ENCODE results near the gene LASP1NB.
A peak's percentile ranks its signal among the peaks of the same experiment; 100 is the strongest.

LASP1NB gene

GRCh38 chr17:38912221-38912813, 13.1 kb upstream of the LASP1NB start:
- no peak overlapping the region for H3K27ac ChIP-seq (ENCODE audit: low read depth, low read length)
- no peak overlapping the region for H2AFZ ChIP-seq (ENCODE audit: low read length)
- peaks cover 82% of the 10 kb centered on the region for H4K20me1 ChIP-seq (ENCODE audit: insufficient read depth, low read length)
- peak; percentile 65 for DNase-seq (ENCODE audit: insufficient read length, low spot score, missing footprints)
- no peak for TF ChIP-seq CTCF (IDR thresholded peaks at IDR 0.05; ENCODE audit: extremely low read depth, low read depth, low read length)
- peaks cover 89% of the 10 kb centered on the region for H3K79me2 ChIP-seq (ENCODE audit: insufficient read depth, low read length)
- no peak overlapping the region for H3K4me3 ChIP-seq (ENCODE audit: insufficient read depth, low read length)
- H3K9me3 ChIP-seq (ENCODE audit: low read depth, low read length) = no peaks in the 10 kb centered on the region
- peaks cover 5% of the 10 kb centered on the region for H3K4me1 ChIP-seq (ENCODE audit: insufficient read depth, low read length)
- no peaks in the 10 kb centered on the region for H3K27me3 ChIP-seq (ENCODE audit: insufficient read depth, low read length)
- H3K36me3 ChIP-seq (ENCODE audit: insufficient read depth, low read length) = peaks cover 87% of the 10 kb centered on the region
- H3K4me2 ChIP-seq (ENCODE audit: insufficient read depth, low read length) = no peak overlapping the region

GRCh38 chr17:38914741-38915638, 10.4 kb upstream of the LASP1NB start:
- Histone ChIP-seq H3K9me3 (ENCODE audit: low read depth, low read length) (no peaks in the 10 kb centered on the region), H3K27ac (ENCODE audit: low read depth, low read length) (no peak overlapping the region), H2AFZ (ENCODE audit: low read length) (no peak overlapping the region), H4K20me1 (ENCODE audit: insufficient read depth, low read length) (peaks cover 79% of the 10 kb centered on the region), H3K4me3 (ENCODE audit: insufficient read depth, low read length) (no peak overlapping the region), H3K4me1 (ENCODE audit: insufficient read depth, low read length) (peaks cover 5% of the 10 kb centered on the region), H3K4me2 (ENCODE audit: insufficient read depth, low read length) (no peak overlapping the region), H3K79me2 (ENCODE audit: insufficient read depth, low read length) (peaks cover 63% of the 10 kb centered on the region), H3K27me3 (ENCODE audit: insufficient read depth, low read length) (no peaks in the 10 kb centered on the region), H3K36me3 (ENCODE audit: insufficient read depth, low read length) (peaks cover 90% of the 10 kb centered on the region)
- no peak for TF ChIP-seq CTCF (IDR thresholded peaks at IDR 0.05; ENCODE audit: extremely low read depth, low read depth, low read length)
- no peak for DNase-seq (ENCODE audit: insufficient read length, low spot score, missing footprints)

- H3K36me3 ChIP-seq (ENCODE audit: insufficient read depth, low read length) = peaks cover 90% of the 10 kb centered on the region
- H4K20me1 ChIP-seq (ENCODE audit: insufficient read depth, low read length) = peaks cover 76% of the 10 kb centered on the region
Measured at GRCh38 chr17:38915639-38915995, 9.8 kb upstream of the LASP1NB start.

More at GRCh38 chr17:38915639-38915995, 9.8 kb upstream of the LASP1NB start:
- H2AFZ ChIP-seq (ENCODE audit: low read length) = no peak overlapping the region
- no peak for TF ChIP-seq CTCF (IDR thresholded peaks at IDR 0.05; ENCODE audit: extremely low read depth, low read depth, low read length)
- H3K4me1 ChIP-seq (ENCODE audit: insufficient read depth, low read length) = peaks cover 5% of the 10 kb centered on the region
- H3K4me2 ChIP-seq (ENCODE audit: insufficient read depth, low read length) = no peak overlapping the region
- H3K27me3 ChIP-seq (ENCODE audit: insufficient read depth, low read length) = no peaks in the 10 kb centered on the region
- H3K79me2 ChIP-seq (ENCODE audit: insufficient read depth, low read length) = peaks cover 57% of the 10 kb centered on the region
- no peak overlapping the region for H3K27ac ChIP-seq (ENCODE audit: low read depth, low read length)
- no peak for DNase-seq (ENCODE audit: insufficient read length, low spot score, missing footprints)
- H3K4me3 ChIP-seq (ENCODE audit: insufficient read depth, low read length) = no peak overlapping the region
- no peaks in the 10 kb centered on the region for H3K9me3 ChIP-seq (ENCODE audit: low read depth, low read length)

Measured in osteoblast (primary cell).